ENCODE measurements around the gene GALNT1.
A peak's percentile ranks its signal among the peaks of the same experiment; 100 is the strongest.

The GALNT1 gene

GRCh38 chr18:35592298-35592697 lies 10.8 kb downstream of the GALNT1 start:
- TF ChIP-seq EZH2phosphoT487 (IDR thresholded peaks at IDR 0.05; ENCODE audit: low read length) = no peak
- no peak for TF ChIP-seq EZH2 (optimal IDR thresholded peaks at IDR 0.05; ENCODE audit: low read depth, low read length)
- TF ChIP-seq, protein P1, sequence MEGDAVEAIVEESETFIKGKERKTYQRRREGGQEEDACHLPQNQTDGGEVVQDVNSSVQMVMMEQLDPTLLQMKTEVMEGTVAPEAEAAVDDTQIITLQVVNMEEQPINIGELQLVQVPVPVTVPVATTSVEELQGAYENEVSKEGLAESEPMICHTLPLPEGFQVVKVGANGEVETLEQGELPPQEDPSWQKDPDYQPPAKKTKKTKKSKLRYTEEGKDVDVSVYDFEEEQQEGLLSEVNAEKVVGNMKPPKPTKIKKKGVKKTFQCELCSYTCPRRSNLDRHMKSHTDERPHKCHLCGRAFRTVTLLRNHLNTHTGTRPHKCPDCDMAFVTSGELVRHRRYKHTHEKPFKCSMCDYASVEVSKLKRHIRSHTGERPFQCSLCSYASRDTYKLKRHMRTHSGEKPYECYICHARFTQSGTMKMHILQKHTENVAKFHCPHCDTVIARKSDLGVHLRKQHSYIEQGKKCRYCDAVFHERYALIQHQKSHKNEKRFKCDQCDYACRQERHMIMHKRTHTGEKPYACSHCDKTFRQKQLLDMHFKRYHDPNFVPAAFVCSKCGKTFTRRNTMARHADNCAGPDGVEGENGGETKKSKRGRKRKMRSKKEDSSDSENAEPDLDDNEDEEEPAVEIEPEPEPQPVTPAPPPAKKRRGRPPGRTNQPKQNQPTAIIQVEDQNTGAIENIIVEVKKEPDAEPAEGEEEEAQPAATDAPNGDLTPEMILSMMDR (IDR thresholded peaks at IDR 0.05; ENCODE audit: low read length) = no peak
- DNase-seq = no peak

DNA sequence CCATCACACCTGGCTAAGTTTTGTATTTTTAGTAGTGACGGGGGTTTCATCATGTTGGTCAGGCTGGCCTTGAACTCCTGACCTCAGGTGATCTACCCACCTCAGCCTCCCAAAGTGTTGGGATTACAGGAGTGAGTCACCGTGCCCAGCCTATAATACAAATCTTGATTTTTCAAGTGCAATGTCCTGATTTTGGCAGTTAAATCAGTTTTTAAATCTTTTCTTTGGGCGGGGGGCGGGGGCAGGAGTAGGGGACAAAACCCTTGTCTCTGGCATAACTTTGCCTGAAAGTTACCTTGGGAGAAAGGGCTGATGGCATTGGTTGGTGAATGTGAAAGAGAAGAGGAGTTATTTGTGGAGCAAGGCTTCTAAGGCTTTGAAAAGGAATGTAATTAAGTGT lies 12.3 kb downstream of the GALNT1 start:
- Histone ChIP-seq H3K9me3 (replicated peaks; ENCODE audit: insufficient read depth, low read length) (no peaks in the 10 kb centered on the region), H3K9ac (ENCODE audit: low read length) (no peak overlapping the region), H3K9me2 (replicated peaks; ENCODE audit: insufficient read depth, low read length) (no peaks in the 10 kb centered on the region), H3K79me2 (ENCODE audit: low read length) (peaks cover 19% of the 10 kb centered on the region), H3K27ac (ENCODE audit: low read length) (no peak overlapping the region), H3K4me2 (ENCODE audit: low read depth, low read length) (no peak overlapping the region), H3K36me3 (replicated peaks; ENCODE audit: insufficient read depth, low read length) (no peaks in the 10 kb centered on the region), H2AFZ (ENCODE audit: low read length) (no peak overlapping the region), H3K27me3 (replicated peaks; ENCODE audit: insufficient read depth, low read length) (no peaks in the 10 kb centered on the region), H3K4me3 (ENCODE audit: low read length) (no peak overlapping the region), H3K4me1 (ENCODE audit: low read length) (peaks cover 12% of the 10 kb centered on the region; the same call in 1 of the 2 replicates), H3F3A (ENCODE audit: insufficient read depth, low read length) (no peaks in the 10 kb centered on the region), H4K20me1 (ENCODE audit: insufficient read depth, low read length) (no peaks in the 10 kb centered on the region)
- TF ChIP-seq, protein P1 (IDR thresholded peaks at IDR 0.05; ENCODE audit: low read length) = no peak
- TF ChIP-seq EZH2 (optimal IDR thresholded peaks at IDR 0.05; ENCODE audit: low read depth, low read length) (no peak), EZH2phosphoT487 (IDR thresholded peaks at IDR 0.05; ENCODE audit: low read length) (no peak)
- no peak for DNase-seq

More at GRCh38 chr18:35592298-35592697, 10.8 kb downstream of the GALNT1 start:
- H3K4me1 ChIP-seq (ENCODE audit: low read length) = peaks cover 12% of the 10 kb centered on the region; the same call in 1 of the 2 replicates
- H2AFZ ChIP-seq (ENCODE audit: low read length) = no peak overlapping the region
- H4K20me1 ChIP-seq (ENCODE audit: insufficient read depth, low read length) = no peaks in the 10 kb centered on the region
- H3K9me2 ChIP-seq (replicated peaks; ENCODE audit: insufficient read depth, low read length) = no peaks in the 10 kb centered on the region
- peak overlapping the region; percentile 4; the same call in 1 of the 2 replicates for H3K4me2 ChIP-seq (ENCODE audit: low read depth, low read length)
- no peaks in the 10 kb centered on the region for H3K9me3 ChIP-seq (replicated peaks; ENCODE audit: insufficient read depth, low read length)
- no peak overlapping the region for H3K27ac ChIP-seq (ENCODE audit: low read length)
- no peaks in the 10 kb centered on the region for H3F3A ChIP-seq (ENCODE audit: insufficient read depth, low read length)
- H3K79me2 ChIP-seq (ENCODE audit: low read length) = peaks cover 30% of the 10 kb centered on the region
- H3K4me3 ChIP-seq (ENCODE audit: low read length) = no peak overlapping the region
- H3K36me3 ChIP-seq (replicated peaks; ENCODE audit: insufficient read depth, low read length) = no peaks in the 10 kb centered on the region
- H3K27me3 ChIP-seq (replicated peaks; ENCODE audit: insufficient read depth, low read length) = no peaks in the 10 kb centered on the region
- H3K9ac ChIP-seq (ENCODE audit: low read length) = no peak overlapping the region

DNA sequence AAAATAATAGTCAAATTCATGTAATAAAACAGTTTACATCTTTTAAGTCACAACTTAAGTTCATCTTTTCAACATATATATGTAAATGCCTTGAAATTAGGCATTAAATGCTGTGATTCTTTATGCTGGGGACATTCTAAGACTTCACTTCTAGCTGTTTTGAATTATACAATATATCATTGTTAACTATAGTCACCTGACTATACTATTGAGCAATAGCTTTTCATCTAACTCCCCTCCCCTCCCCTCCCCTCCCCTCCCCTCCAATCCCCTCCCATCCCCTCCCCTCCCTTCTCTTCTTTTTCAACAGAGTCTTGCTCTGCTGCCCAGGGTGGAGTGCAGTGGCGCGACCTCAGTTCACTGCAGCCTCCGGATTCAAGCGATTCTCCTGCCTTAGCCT lies 16.2 kb downstream of the GALNT1 start:
- Histone ChIP-seq H4K20me1 (ENCODE audit: insufficient read depth, low read length) (no peaks in the 10 kb centered on the region), H3K79me2 (ENCODE audit: low read length) (peaks cover 6% of the 10 kb centered on the region; the same call in 1 of the 2 replicates), H3K9ac (ENCODE audit: low read length) (no peak overlapping the region), H3F3A (ENCODE audit: insufficient read depth, low read length) (no peaks in the 10 kb centered on the region), H3K4me2 (ENCODE audit: low read depth, low read length) (no peak overlapping the region), H3K27me3 (replicated peaks; ENCODE audit: insufficient read depth, low read length) (no peaks in the 10 kb centered on the region), H3K4me1 (ENCODE audit: low read length) (peaks cover 2% of the 10 kb centered on the region; the same call in 1 of the 2 replicates), H3K9me2 (replicated peaks; ENCODE audit: insufficient read depth, low read length) (no peaks in the 10 kb centered on the region), H3K36me3 (replicated peaks; ENCODE audit: insufficient read depth, low read length) (no peaks in the 10 kb centered on the region), H3K27ac (ENCODE audit: low read length) (no peak overlapping the region), H3K4me3 (ENCODE audit: low read length) (no peak overlapping the region), H2AFZ (ENCODE audit: low read length) (no peak overlapping the region), H3K9me3 (replicated peaks; ENCODE audit: insufficient read depth, low read length) (no peaks in the 10 kb centered on the region)
- no peak for TF ChIP-seq EZH2 (optimal IDR thresholded peaks at IDR 0.05; ENCODE audit: low read depth, low read length)
- TF ChIP-seq, protein P1 (IDR thresholded peaks at IDR 0.05; ENCODE audit: low read length) = no peak
- no peak for TF ChIP-seq EZH2phosphoT487 (IDR thresholded peaks at IDR 0.05; ENCODE audit: low read length)
- no peak for DNase-seq
